Measurements from ENCODE around the gene FZD2. TPM values are rescaled to one million over a fixed set of nuclear protein-coding genes. Genes with fewer than 3 reads are reported as not detected.

FZD2 gene
- polyA plus RNA-seq, 2 of the 4 experiments (the other 2 are of a cell fraction), result 25.8 to 54.9 TPM

DNA sequence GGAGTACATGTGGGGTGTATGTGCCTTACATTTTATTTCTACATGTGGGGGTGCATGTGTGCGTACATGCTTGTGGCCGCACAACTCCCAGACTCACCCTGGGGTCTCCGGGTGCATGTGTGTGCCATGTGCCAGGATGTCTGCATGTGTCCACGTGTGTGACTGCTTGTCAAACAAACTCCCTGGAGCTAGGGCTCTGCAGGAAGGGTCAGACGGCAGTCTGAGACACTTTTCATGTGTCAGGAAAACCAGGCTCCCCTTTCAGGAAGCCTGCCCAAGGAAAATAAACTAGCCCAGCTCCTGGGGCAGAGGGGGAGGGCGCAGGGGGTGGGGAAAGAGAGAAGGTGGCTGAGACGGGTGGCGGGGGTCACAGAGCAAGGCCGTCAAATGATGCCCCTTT lies 44.7 kb downstream of the FZD2 start:
- ATAC-seq (no peak), FAIRE-seq (no peak), DNase-seq (ENCODE audit: low read depth in 1 of 2, low spot score in 1 of 2) (no peak)
- ChIA-PET CTCF (interaction anchor here (0.9 to 1.1 kb wide), 3 partner anchors 20 to 68 kb away, joined by 3 to 4 read pairs (median 4); no protein-coding TSS in a partner anchor), POLR2A (no interaction called here)
- no peaks in the 10 kb centered on the region for H3K9me3 ChIP-seq
- no peak overlapping the region for H3K4me3 ChIP-seq
- 71% methylated on average over 9 of the region's 9 CpGs for WGBS (ENCODE audit: missing lambda C conversion rate)
- TF ChIP-seq, protein P1, sequence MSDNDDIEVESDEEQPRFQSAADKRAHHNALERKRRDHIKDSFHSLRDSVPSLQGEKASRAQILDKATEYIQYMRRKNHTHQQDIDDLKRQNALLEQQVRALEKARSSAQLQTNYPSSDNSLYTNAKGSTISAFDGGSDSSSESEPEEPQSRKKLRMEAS (IDR thresholded peaks at IDR 0.05), result peak; percentile 40; the same call in 1 of the 2 replicates
- TF ChIP-seq GATA3 (IDR thresholded peaks at IDR 0.05; ENCODE audit: borderline replicate concordance) (no peak), POLR2AphosphoS2 (conservative IDR thresholded peaks at IDR 0.05; ENCODE audit: low read length) (no peak)
- H3K27ac ChIP-seq, result peak overlapping the region in 1 of 2 experiments; percentile 88; a peak in 4 of 6 replicates
- peaks cover 50% of the 10 kb centered on the region for H3K4me1 ChIP-seq
- no peak overlapping the region for H3K4me2 ChIP-seq

DNA sequence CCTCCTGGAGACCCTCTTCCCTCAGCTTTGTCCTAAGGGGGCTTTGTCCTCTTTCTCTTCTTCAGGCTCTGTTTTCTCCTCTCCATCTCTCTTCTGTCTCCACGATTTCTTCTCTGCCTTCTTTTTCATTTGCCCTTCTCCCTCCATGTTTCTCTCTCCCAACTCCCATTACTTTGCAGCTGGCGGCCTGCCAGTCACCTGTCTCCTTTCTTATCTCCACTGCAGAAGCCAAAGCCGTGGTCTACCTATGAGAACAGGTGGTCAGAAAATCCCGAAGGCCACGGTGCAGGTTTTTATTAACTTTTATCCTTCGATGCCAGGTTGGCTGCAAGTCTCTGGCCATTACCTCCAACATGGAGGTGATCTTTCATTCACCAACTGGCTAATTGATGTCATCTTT lies 45.1 kb downstream of the FZD2 start:
- TF ChIP-seq TP53 (CRISPR knock-in tag; IDR thresholded peaks at IDR 0.05) (no peak), ZFP36 (IDR thresholded peaks at IDR 0.05; ENCODE audit: borderline replicate concordance, partially characterized antibody) (no peak), FOXS1 (CRISPR knock-in tag; IDR thresholded peaks at IDR 0.05) (no peak), NR3C1 (IDR thresholded peaks at IDR 0.05) (no peak), HOXB13 (CRISPR knock-in tag; IDR thresholded peaks at IDR 0.05; ENCODE audit: low read depth) (no peak), JUNB (IDR thresholded peaks at IDR 0.05) (no peak), CEBPB (IDR thresholded peaks at IDR 0.05) (no peak), HEYL (CRISPR knock-in tag; IDR thresholded peaks at IDR 0.05) (no peak), GATA3 (IDR thresholded peaks at IDR 0.05; ENCODE audit: borderline replicate concordance) (no peak), ZNF302 (CRISPR knock-in tag; IDR thresholded peaks at IDR 0.05) (no peak)
- TF ChIP-seq, protein P2, sequence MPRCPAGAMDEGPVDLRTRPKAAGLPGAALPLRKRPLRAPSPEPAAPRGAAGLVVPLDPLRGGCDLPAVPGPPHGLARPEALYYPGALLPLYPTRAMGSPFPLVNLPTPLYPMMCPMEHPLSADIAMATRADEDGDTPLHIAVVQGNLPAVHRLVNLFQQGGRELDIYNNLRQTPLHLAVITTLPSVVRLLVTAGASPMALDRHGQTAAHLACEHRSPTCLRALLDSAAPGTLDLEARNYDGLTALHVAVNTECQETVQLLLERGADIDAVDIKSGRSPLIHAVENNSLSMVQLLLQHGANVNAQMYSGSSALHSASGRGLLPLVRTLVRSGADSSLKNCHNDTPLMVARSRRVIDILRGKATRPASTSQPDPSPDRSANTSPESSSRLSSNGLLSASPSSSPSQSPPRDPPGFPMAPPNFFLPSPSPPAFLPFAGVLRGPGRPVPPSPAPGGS (IDR thresholded peaks at IDR 0.05), result no peak
- TF ChIP-seq, protein P3, sequence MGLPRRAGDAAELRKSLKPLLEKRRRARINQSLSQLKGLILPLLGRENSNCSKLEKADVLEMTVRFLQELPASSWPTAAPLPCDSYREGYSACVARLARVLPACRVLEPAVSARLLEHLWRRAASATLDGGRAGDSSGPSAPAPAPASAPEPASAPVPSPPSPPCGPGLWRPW (IDR thresholded peaks at IDR 0.05), result no peak
- TF ChIP-seq, protein P4, sequence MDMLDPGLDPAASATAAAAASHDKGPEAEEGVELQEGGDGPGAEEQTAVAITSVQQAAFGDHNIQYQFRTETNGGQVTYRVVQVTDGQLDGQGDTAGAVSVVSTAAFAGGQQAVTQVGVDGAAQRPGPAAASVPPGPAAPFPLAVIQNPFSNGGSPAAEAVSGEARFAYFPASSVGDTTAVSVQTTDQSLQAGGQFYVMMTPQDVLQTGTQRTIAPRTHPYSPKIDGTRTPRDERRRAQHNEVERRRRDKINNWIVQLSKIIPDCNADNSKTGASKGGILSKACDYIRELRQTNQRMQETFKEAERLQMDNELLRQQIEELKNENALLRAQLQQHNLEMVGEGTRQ (IDR thresholded peaks at IDR 0.05), result no peak
- TF ChIP-seq, protein P5, sequence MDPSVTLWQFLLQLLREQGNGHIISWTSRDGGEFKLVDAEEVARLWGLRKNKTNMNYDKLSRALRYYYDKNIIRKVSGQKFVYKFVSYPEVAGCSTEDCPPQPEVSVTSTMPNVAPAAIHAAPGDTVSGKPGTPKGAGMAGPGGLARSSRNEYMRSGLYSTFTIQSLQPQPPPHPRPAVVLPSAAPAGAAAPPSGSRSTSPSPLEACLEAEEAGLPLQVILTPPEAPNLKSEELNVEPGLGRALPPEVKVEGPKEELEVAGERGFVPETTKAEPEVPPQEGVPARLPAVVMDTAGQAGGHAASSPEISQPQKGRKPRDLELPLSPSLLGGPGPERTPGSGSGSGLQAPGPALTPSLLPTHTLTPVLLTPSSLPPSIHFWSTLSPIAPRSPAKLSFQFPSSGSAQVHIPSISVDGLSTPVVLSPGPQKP (IDR thresholded peaks at IDR 0.05; ENCODE audit: low read depth, low read length), result no peak
- WGBS (ENCODE audit: missing lambda C conversion rate), result 70% methylated on average over 6 of the region's 6 CpGs
- ChIA-PET POLR2A (no interaction called here), CTCF (interaction anchor here (0.9 to 1.1 kb wide), 3 partner anchors 20 to 68 kb away, joined by 3 to 4 read pairs (median 4); no protein-coding TSS in a partner anchor)
- Histone ChIP-seq H3K9me3 (no peaks in the 10 kb centered on the region), H3K4me2 (no peak overlapping the region), H3K4me3 (no peak overlapping the region), H3K27ac (peak overlapping the region in 1 of 2 experiments; percentile 88; a peak in 3 of 6 replicates), H3K4me1 (peaks cover 50% of the 10 kb centered on the region)
- ATAC-seq, result no peak
- no peak for FAIRE-seq
- DNase-seq (ENCODE audit: low read depth in 1 of 2, low spot score in 1 of 2), result no peak

DNA sequence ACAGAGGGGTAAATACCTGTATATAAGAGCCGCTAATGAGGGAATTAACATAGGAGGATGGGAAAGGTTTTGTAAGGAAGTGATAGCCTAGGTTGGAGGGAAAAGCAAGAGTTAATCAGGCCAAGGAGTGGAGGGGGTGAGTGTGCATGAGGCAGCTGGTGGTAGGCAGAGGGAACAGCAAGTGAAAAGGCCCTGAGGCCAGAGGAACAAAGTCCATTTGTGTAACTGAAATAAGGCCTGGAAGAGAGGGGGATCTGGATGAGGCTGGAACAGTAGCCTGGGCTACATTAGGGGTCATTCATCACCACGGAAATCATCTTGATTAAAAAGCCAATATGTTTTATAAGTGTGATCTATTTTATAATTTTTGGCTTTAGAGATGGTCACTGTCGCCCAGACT lies 45.7 kb downstream of the FZD2 start:
- peak overlapping the region in 1 of 2 experiments; percentile 88; a peak in 3 of 6 replicates for H3K27ac ChIP-seq
- H3K4me3 ChIP-seq, result no peak overlapping the region
- H3K9me3 ChIP-seq, result no peaks in the 10 kb centered on the region
- 0 out of 3 replicates have a peak overlapping the region, but pooled peaks have one; percentile 14 for H3K4me2 ChIP-seq
- DNase-seq (ENCODE audit: low read depth in 1 of 2, low spot score in 1 of 2) (no peak), FAIRE-seq (no peak), ATAC-seq (no peak)
- TF ChIP-seq MAZ (IDR thresholded peaks at IDR 0.05; ENCODE audit: borderline replicate concordance, low read depth, low read length) (no peak), KDM1A (IDR thresholded peaks at IDR 0.05; ENCODE audit: low read depth) (peak; percentile 82; the same call in 1 of the 2 replicates), PHF8 (IDR thresholded peaks at IDR 0.05; ENCODE audit: borderline replicate concordance, low read depth) (no peak)
- ChIA-PET CTCF (interaction anchor here (3.8 kb wide), 1 partner anchor 13 kb away, joined by 22 read pairs; no protein-coding TSS in a partner anchor), POLR2A (no interaction called here)
- 88% methylated on average over 3 of the region's 3 CpGs for WGBS (ENCODE audit: missing lambda C conversion rate)
- peaks cover 50% of the 10 kb centered on the region for H3K4me1 ChIP-seq

All from A549 (cell line).